ENCODE measurements around the gene EPX.

The EPX gene

GRCh38 chr17:58253082-58253481, 60.6 kb downstream of the EPX start:
- TF ChIP-seq CTCF (IDR thresholded peaks at IDR 0.05; ENCODE audit: low read depth, low read length): no peak
- DNase-seq (ENCODE audit: extremely low read depth, low read depth): no peak

All from AG09319 (cell line).